SW480 (cell line): Measurements from ENCODE around the gene IFRD1.
"Not testable (repeated sequence)": the region's sequence is repeated elsewhere in the genome, so short reads cannot be mapped to it uniquely, and the experiment has no call there.

Experiments
- DNase-seq: peaks from one replicate; pipeline ENCODE4 v3.0.0-alpha.2; 2016; ENCODE audit warnings: low spot score

IFRD1 gene

GRCh38 chr7:112442210-112442609, 8.1 kb upstream of the IFRD1 start:
- no peak for DNase-seq

GRCh38 chr7:112444505-112444904, 5.8 kb upstream of the IFRD1 start:
- no peak for DNase-seq

DNA sequence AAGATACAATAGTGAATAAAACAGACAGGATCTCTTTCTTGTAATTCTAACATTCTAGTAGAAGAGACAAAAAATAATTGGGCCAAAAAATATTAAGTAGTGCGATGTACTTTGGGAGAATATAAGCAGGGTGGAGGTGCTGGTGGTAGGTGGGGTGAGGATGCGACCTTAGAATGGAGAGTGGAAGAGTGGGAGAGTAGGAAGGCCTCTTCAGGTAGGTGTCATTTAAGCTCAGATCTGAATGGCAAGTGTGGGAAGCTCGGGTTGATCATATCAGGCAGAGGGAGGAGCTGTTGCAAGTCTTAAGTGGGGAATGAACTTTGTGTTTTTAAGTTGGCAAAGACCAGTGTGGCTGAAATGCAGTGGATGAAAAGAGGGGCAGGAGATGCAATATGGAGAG, 3.8 kb upstream of the IFRD1 start:
- DNase-seq: no peak

DNA sequence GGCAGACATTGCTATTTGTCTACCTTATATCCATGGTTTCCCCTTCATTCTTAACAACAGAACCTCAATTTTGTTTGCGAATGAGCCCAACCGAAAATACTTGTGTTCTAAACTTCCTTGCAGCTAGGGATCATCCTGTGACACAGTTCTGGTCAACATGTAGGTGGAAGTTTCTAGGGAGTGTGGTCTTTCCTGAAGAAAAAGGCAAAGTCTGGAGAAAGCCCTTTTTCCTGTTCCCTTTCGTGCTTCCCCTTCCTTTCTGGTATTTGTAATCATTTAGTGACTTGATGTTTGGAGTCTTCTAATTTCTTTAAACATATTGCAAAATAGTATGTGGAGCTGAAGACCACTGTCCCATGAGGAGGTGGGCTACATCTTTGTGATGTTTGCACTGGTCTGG, 2.9 kb upstream of the IFRD1 start:
- no peak for DNase-seq

- peak; percentile 39 for DNase-seq
Measured at GRCh38 chr7:112448381-112448780, 1.9 kb upstream of the IFRD1 start.

DNA sequence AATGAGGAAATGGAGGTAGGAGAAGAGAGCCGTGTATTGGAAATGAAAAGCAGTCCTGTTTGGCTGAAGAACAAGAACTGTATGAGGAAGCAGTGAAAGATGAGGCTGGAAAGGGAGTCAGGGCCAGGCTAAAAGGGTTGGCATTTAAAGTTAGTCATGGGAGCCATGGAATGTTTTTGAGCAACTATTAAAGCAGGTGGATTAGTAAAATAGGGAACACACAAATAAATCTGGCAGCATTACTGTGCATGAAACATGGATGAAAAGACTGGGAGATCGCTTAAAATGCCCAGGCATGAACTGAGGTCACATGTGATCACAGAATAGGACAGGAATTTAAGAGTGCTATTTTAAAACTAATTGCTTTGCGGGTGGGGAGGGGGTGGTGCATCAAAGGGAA, 1.4 kb upstream of the IFRD1 start:
- no peak for DNase-seq

GRCh38 chr7:112449353-112449752, 907 bp upstream of the IFRD1 start:
- peak; percentile 97 for DNase-seq

DNA sequence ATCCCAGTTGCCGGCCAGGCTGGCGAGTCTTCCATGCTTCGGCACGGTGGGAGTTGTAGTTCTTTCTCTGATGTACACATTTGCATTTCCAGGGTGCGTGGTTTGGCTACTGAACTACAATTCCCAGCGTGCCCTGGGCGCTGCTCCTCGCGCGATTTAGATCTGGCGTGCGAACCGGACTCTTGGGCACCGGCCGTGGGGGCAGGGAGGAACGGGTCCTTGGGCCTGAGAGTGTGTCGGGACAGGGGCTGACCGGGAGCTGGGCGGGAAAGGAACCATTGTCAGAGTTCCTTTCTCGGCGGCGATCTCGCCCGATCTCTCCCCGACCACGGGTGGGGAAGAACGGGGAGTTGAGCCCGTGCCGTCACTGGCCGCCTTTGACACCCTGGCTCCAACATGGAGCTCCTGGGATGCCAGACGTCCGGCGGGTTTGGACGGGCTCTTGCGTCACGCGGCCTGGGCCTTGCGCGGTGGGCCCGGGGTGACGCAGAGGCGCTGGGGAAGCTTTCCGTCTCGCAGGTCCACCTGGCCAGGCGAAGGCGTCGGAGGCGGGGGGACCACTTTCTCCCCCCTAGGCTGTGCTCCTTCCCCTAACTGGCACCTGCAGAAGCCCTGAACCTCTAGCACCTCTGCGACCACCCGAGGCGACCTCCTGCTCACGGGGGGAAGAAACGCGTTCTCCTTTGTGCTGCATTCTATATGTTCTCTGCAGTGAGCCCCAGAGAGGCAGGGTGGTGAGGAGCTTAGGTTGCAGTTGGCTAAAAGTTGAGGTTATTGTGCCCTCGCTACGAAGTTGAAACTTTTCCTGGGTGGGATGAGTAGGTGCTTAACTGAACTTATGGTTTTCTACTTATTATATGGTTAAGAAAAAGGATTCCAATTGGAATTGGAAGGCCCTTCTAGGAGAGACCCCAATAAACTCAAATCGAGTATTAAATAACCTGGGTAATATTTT, 824 bp downstream of the IFRD1 start:
- DNase-seq: peak; percentile 97

GRCh38 chr7:112452102-112452888, 2.0 kb downstream of the IFRD1 start:
- peak; percentile 58 for DNase-seq

GRCh38 chr7:112453505-112454171, 3.4 kb downstream of the IFRD1 start:
- no peak for DNase-seq

- not testable (repeated sequence) for DNase-seq
Measured at GRCh38 chr7:112454191-112454590, 3.9 kb downstream of the IFRD1 start.

- DNase-seq: no peak
Measured at GRCh38 chr7:112459645-112460044, 9.4 kb downstream of the IFRD1 start.

DNA sequence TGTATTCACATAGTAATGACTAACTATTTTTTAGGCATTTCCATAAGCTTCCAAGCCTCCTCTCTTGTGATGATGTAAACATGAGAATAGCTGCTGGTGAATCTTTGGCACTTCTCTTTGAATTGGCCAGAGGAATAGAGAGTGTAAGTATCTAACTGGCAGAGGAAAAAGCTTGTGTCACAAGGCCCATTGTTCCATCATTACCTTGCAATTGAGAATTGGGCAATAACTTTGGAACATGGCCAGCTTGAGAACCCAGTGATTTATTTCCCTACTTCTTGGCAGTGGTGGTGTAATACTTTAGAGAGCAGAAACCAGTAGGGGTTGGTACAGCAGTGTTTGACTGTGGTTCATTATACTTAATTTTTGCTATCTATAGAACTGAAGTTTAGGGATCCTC, 12.0 kb downstream of the IFRD1 start:
- DNase-seq: no peak

GRCh38 chr7:112467867-112468266, 17.6 kb downstream of the IFRD1 start:
- no peak for DNase-seq

DNA sequence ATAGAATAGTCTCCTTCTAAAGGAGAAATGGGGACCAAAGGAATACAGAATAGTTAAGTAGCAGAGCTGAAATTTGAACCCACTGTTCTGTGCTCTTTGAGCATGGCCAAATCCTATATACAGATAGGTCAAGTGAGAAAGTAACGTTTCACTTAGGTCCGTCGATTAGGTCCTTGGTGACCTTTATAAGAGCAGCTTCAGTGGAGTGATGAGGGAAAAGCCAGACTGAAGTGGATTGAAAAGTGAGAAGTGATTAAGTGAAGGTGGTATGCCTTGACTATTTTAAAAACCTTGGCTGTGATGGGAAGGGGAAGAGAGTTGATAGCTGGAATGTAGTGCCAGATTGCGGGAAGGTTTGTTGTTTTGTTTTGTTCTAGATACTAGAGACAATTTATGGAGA, 19.9 kb downstream of the IFRD1 start:
- DNase-seq: no peak

- no peak for DNase-seq
Measured at GRCh38 chr7:112476390-112477052, 26.3 kb downstream of the IFRD1 start.

GRCh38 chr7:112481121-112481736, 31.0 kb downstream of the IFRD1 start:
- no peak for DNase-seq

GRCh38 chr7:112481833-112482670, 31.8 kb downstream of the IFRD1 start:
- peak; percentile 64 for DNase-seq

- peak; percentile 95 for DNase-seq
Measured at GRCh38 chr7:112484671-112485167, 34.5 kb downstream of the IFRD1 start.

DNA sequence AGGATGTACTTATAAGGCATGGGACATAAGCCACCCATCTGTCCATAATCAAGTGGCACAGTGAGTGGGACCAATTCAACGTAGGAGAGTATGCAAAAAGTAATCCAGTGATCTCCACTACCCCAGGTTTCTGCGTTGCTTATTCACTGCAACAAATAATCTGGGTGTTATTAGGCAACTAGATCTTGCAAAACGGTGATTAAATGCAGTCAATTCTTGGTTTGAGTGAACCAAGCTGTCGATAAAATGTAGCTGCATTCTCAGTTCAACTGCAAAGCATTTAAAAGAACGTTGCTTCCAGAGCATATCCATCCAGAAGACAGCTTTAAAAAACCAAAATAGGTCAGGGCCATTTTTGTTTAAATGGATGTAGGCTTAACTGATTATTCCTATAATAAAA, 35.5 kb downstream of the IFRD1 start:
- DNase-seq: no peak
